Measurements from ENCODE around the gene ZC3H18.

The ZC3H18 gene

DNA sequence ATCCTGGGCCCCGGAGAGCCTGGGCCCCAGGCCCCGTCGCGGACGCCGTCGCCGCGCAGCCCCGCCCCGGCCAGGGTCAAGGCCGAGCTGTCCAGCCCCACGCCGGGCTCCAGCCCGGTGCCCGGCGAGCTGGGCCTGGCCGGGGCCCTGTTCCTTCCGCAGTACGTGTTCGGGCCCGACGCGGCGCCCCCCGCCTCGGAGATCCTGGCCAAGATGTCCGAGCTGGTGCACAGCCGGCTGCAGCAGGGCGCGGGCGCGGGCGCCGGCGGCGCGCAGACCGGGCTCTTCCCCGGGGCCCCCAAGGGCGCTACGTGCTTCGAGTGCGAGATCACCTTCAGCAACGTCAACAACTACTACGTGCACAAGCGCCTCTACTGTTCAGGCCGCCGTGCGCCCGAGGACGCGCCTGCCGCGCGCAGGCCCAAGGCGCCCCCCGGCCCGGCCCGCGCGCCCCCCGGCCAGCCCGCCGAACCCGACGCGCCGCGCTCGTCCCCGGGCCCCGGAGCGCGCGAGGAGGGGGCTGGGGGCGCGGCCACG lies 36.8 kb upstream of the ZC3H18 start:
- DNase-seq (ENCODE audit: low read depth) = peak; percentile 64
- no peak for TF ChIP-seq CTCF (conservative IDR thresholded peaks at IDR 0.05; ENCODE audit: low read depth, low read length)
- H3K4me3 ChIP-seq (ENCODE audit: low read depth, low read length) = peak overlapping the region; percentile 67

GRCh38 chr16:88533932-88534637 lies 36.1 kb upstream of the ZC3H18 start:
- TF ChIP-seq CTCF (conservative IDR thresholded peaks at IDR 0.05; ENCODE audit: low read depth, low read length) = no peak
- peak overlapping the region; percentile 67 for H3K4me3 ChIP-seq (ENCODE audit: low read depth, low read length)
- DNase-seq (ENCODE audit: low read depth) = peak; percentile 56

DNA sequence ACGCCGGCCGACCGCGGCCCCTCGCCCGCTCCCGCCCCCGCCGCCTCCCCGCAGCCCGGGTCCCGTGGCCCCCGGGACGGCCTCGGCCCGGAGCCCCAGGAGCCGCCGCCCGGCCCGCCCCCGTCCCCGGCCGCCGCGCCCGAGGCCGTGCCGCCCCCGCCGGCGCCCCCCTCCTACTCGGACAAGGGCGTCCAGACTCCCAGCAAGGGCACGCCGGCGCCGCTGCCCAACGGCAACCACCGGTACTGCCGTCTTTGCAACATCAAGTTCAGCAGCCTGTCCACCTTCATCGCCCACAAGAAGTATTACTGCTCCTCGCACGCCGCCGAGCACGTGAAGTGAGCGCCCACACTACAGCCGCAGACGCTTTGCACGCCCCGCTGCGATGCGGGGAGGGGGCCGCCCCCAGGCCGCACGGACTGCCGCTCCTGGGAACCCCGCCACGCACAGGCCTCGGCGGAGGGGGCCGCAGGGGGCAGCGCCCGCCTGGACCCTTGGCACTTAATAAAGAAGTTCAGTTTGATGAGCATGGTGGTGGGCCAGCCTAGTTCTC lies 35.5 kb upstream of the ZC3H18 start:
- peak; percentile 67 for DNase-seq (ENCODE audit: low read depth)
- H3K4me3 ChIP-seq (ENCODE audit: low read depth, low read length) = peak overlapping the region; percentile 67

DNA sequence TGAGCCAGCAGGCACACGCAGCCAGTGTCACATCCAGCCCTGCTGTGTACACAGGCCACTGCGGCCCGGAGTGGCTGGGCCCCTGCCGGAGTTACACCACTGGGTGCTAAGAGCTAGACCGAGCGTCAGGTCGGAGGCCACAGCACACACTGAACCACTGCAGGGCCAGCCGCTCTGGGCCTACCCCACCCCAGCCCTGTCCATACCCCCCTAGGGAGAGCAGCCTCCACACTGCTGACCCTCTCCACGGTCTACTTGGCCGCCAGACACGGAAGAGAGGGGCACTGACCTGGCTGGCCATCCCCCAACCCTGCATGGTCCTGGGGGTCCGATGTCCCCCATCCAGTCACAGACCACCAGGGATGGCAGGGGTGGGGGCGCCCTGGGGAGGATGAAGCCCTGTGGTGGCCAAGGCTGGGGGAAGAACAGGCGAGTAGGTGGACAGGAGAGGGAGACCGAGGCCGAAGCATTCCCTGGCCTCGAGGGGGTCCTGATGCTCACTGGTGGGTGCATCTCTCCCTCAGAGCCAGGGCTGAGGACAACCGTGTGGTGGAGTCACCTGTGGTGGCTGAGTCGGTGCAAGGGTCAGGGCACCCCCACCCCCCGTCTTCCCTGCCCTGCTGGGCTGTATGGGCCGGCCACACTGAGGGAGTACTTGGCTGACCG lies 34.9 kb upstream of the ZC3H18 start:
- H3K4me3 ChIP-seq (ENCODE audit: low read depth, low read length) = peak overlapping the region; percentile 67
- no peak for DNase-seq (ENCODE audit: low read depth)
- TF ChIP-seq CTCF (conservative IDR thresholded peaks at IDR 0.05; ENCODE audit: low read depth, low read length) = no peak

More for the DNA sequence above, 35.5 kb upstream of the ZC3H18 start:
- peak; percentile 21 for TF ChIP-seq CTCF (conservative IDR thresholded peaks at IDR 0.05; ENCODE audit: low read depth, low read length)

GRCh38 chr16:88535857-88536222 lies 34.4 kb upstream of the ZC3H18 start:
- no peak for TF ChIP-seq CTCF (conservative IDR thresholded peaks at IDR 0.05; ENCODE audit: low read depth, low read length)
- no peak overlapping the region for H3K4me3 ChIP-seq (ENCODE audit: low read depth, low read length)
- DNase-seq (ENCODE audit: low read depth) = no peak

- DNase-seq (ENCODE audit: low read depth) = no peak
- no peak for TF ChIP-seq CTCF (conservative IDR thresholded peaks at IDR 0.05; ENCODE audit: low read depth, low read length)
- H3K4me3 ChIP-seq (ENCODE audit: low read depth, low read length) = no peak overlapping the region
Measured at GRCh38 chr16:88536510-88536909, 33.7 kb upstream of the ZC3H18 start.

Measured in choroid plexus epithelial cell (primary cell).